Upper lobe of right lung (tissue), 1 donor: Measurements from ENCODE around the gene EAF2. TPM values are rescaled to one million over a fixed set of nuclear protein-coding genes. Genes with fewer than 3 reads are reported as not detected.
A peak's percentile ranks its signal among the peaks of the same experiment; 100 is the strongest.

ENCODE experiments used
- ATAC-seq: fragments of 200-7000 bp; cut with Tn5 transposase; one replicate; pipeline ENCODE4 v1.9.1; 2020; ENCODE audit warnings: mild to moderate bottlenecking, moderate library complexity
- DNase-seq: peaks from one replicate; pipeline ENCODE4 v3.0.0-alpha.2; 2020
- H3K27ac ChIP-seq: fragments of 200-600 bp; one replicate; pipeline ENCODE4 v1.8.0; 2022
- H3K27me3 ChIP-seq: fragments of 200-600 bp; one replicate; pipeline ENCODE4 v1.8.0; 2022; ENCODE audit warnings: mild to moderate bottlenecking
- H3K36me3 ChIP-seq: fragments of 200-600 bp; one replicate; pipeline ENCODE4 v1.8.0; 2022
- H3K4me1 ChIP-seq: fragments of 200-600 bp; one replicate; pipeline ENCODE4 v1.8.0; 2022
- H3K4me3 ChIP-seq: fragments of 200-600 bp; one replicate; pipeline ENCODE4 v1.8.0; 2022; ENCODE audit warnings: mild to moderate bottlenecking
- H3K9me3 ChIP-seq: fragments of 200-600 bp; one replicate; pipeline ENCODE4 v1.8.0; 2022
- intact Hi-C: fragments of 100-400 bp; cut with DNase I; formaldehyde crosslinking; loops from one replicate; pipeline ENCODE4 v1.11.0; 2022
- total RNA-seq: library from RNA; stranded (reverse); fragmentation: NEBNext Ultra II Directional; extraction: Animal tissue kit (Norgen Biotek cat#: 25700); gene quantifications from one replicate; pipeline ENCODE4 v1.2.1, GENCODE V29; 2021
- TF ChIP-seq, protein P1 (sequence below): fragments of 200-600 bp; IDR thresholded peaks from one replicate; pipeline ENCODE4 v1.8.0; 2022; ENCODE audit warnings: antibody characterized with exemption
- donor health status: DM: no; HTN: yes; CAD: no; lungs with severe emphysema.

The EAF2 gene
- total RNA-seq, 1 donor from 2014 or later: 4.8 TPM

DNA sequence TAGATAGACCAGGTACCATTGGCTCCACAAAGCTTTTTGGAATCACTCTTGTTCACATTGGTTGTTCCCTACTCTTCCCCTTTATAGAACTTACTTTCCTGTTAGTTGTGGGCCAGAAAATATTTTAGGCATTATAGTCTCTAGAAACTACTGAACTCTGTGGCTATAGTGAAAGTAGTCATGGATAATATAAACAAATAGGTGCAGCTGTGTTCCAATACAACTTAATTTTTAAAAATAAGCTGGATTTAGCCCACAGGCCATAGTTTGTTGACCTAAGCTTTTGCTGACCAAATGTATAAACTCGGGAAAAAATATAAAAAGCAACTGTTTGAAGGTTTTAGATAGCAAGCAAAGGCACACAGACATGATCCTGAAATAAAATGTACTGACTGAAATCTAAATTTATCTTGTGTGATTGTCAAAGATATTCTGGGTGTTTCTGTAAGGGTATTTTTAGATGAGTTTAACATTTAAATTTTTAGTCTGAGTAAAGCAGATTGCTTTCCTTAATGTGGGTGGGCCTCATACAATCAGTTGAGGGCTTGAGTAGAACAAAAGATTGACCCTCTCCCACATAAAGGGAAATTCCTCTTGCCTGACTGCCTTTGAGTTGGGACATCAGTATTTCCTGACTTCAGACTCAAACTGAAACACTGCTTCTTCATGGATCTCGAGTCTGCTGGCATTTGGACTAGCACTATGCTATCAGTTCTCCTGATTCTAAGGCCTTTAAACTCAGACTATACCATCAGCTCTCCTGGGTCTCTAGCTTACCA, 13.4 kb upstream of the EAF2 start:
- no peak overlapping the region for H3K27ac ChIP-seq

DNA sequence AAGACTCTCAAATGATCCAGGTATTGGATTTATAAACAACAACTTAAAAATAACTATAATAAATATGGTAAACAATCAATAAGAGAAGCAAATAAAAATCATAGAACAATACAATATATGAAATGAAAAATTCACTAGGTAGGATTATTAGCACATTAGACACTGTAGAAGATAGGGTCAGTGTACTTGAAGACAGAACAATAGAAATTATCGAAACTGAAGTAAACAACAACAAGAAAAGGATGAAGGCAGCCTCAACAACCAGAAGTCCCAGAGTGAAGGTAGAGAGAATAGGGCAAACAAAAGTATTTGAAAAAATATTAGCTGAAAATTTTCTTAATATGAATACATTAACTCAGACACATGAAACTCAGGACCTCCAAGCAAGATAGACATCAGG, 12.0 kb upstream of the EAF2 start:
- Histone ChIP-seq H3K27me3 (no peaks in the 10 kb centered on the region), H3K4me1 (no peaks in the 10 kb centered on the region), H3K36me3 (peaks cover 59% of the 10 kb centered on the region), H3K27ac (no peak overlapping the region), H3K9me3 (peaks cover 11% of the 10 kb centered on the region), H3K4me3 (no peak overlapping the region)
- DNase-seq (no peak), ATAC-seq (no peak)
- TF ChIP-seq, protein P1, sequence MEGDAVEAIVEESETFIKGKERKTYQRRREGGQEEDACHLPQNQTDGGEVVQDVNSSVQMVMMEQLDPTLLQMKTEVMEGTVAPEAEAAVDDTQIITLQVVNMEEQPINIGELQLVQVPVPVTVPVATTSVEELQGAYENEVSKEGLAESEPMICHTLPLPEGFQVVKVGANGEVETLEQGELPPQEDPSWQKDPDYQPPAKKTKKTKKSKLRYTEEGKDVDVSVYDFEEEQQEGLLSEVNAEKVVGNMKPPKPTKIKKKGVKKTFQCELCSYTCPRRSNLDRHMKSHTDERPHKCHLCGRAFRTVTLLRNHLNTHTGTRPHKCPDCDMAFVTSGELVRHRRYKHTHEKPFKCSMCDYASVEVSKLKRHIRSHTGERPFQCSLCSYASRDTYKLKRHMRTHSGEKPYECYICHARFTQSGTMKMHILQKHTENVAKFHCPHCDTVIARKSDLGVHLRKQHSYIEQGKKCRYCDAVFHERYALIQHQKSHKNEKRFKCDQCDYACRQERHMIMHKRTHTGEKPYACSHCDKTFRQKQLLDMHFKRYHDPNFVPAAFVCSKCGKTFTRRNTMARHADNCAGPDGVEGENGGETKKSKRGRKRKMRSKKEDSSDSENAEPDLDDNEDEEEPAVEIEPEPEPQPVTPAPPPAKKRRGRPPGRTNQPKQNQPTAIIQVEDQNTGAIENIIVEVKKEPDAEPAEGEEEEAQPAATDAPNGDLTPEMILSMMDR: no peak
- intact Hi-C loops: no loop called here

More for the DNA sequence above, 13.4 kb upstream of the EAF2 start:
- TF ChIP-seq, protein P1: no peak
- no peaks in the 10 kb centered on the region for H3K4me1 ChIP-seq
- H3K9me3 ChIP-seq: peaks cover 11% of the 10 kb centered on the region
- intact Hi-C loops: no loop called here
- no peak for ATAC-seq
- H3K4me3 ChIP-seq: no peak overlapping the region
- no peak for DNase-seq
- no peaks in the 10 kb centered on the region for H3K27me3 ChIP-seq
- peaks cover 54% of the 10 kb centered on the region for H3K36me3 ChIP-seq

DNA sequence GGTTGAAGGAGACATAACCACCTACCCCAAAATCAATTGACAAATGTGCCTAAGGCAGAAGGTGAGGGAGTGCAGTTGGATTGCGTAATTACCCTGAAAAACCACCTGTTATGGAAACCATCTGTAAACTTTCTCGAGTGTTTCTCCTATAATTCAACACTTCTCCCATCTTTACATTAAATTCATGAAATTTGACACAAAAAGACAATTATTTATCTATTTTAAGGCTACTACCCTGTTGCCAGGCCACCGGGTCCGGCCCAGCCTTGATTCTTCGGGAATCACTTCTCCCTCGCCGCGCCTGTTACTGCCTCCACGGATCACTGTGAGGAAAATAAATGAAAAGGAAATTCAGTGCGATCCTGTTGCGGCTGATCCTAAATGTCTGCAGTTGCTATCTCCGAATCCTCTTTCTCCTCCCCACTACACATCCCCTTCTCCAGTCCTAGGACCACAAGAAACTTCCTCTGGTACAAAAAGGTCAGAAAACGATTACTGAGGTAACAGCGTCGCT, 795 bp upstream of the EAF2 start:
- Histone ChIP-seq H3K4me3 (peak overlapping the region; percentile 79), H3K9me3 (no peaks in the 10 kb centered on the region), H3K4me1 (peaks cover 17% of the 10 kb centered on the region), H3K27ac (peak overlapping the region; percentile 85), H3K27me3 (no peaks in the 10 kb centered on the region), H3K36me3 (peaks cover 5% of the 10 kb centered on the region)
- intact Hi-C loops: no loop called here
- ATAC-seq (no peak), DNase-seq (no peak)
- TF ChIP-seq, protein P1: no peak

DNA sequence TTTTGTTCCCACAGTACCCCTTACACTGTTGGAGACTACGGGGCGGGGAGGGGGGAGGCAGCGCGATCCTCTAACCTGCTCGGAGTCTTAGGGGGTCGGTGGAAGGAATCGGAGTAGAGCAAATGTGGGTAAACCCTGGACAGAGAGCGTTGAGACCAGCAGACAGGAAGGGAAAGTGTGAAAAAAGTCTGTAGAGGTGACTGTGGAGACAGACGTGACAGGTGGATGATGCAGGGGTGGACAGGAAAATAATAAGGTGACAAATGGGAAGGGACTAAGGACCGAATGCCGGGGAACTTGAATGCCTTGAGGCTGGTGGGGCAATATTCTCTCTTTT, 424 bp downstream of the EAF2 start:
- Histone ChIP-seq H3K9me3 (no peaks in the 10 kb centered on the region), H3K4me1 (peaks cover 17% of the 10 kb centered on the region), H3K36me3 (peaks cover 5% of the 10 kb centered on the region), H3K27ac (peak overlapping the region; percentile 68), H3K4me3 (peak overlapping the region; percentile 79), H3K27me3 (no peaks in the 10 kb centered on the region)
- DNase-seq: no peak
- intact Hi-C loops: no loop called here
- ATAC-seq: no peak
- TF ChIP-seq, protein P1: no peak

DNA sequence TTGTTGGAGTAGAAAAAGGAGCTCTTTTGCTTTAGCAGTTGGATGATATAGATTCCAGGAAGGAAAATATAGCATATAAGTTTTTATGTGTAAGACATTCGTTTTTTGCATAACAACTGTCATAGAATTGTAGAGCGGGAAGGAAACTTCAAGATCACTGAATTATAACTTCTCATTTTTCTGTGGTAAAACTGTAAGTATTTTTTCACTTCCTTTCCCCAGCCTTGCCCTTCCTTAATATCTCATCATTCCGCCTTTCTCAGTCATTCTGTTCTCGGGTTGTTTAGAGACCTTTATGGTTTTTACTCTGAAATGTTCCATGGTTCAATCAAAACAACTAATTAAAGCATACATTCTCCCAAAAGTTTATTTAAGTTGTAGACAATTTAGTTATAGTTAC, 1.1 kb downstream of the EAF2 start:
- H3K4me1 ChIP-seq: peaks cover 17% of the 10 kb centered on the region
- no peaks in the 10 kb centered on the region for H3K27me3 ChIP-seq
- no peak for ATAC-seq
- peak overlapping the region; percentile 79 for H3K4me3 ChIP-seq
- peaks cover 5% of the 10 kb centered on the region for H3K36me3 ChIP-seq
- intact Hi-C loops: no loop called here
- TF ChIP-seq, protein P1: no peak
- H3K9me3 ChIP-seq: no peaks in the 10 kb centered on the region
- DNase-seq: no peak
- H3K27ac ChIP-seq: no peak overlapping the region
